DMS 273 (cell line): ENCODE data around the gene TEPSIN.

Experiments used
- DNase-seq: peaks from one replicate; lab custom pipeline; 2025; ENCODE audit not compliant: unreplicated experiment; lab: John Stamatoyannopoulos, UW

The TEPSIN gene

GRCh38 chr17:81271226-81271625, 32.4 kb upstream of the TEPSIN start:
- DNase-seq: no peak

DNA sequence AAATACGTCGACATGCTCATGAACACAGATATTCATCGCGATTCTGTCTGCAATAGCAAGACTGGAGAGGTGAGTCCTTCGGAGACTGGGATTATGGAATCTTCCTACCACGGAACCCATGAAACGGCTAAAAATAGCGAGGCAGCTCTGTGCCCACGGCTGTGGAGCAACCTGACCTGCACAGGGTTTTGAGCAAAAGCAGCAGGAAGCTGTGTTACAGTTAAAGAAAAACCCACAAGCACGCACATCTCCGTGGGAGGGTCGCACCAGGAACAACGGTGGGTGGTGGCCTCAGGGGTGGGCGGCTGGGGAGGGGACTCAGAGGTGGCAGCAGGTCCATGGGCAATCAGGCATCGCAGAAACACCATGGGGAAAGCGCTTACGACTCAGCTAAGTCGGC, 31.4 kb upstream of the TEPSIN start:
- no peak for DNase-seq

- no peak for DNase-seq
These were observed 28.7 kb upstream of the TEPSIN start for GRCh38 chr17:81267390-81268067.

- DNase-seq: no peak
These were observed 26.7 kb upstream of the TEPSIN start for GRCh38 chr17:81265576-81265975.

DNA sequence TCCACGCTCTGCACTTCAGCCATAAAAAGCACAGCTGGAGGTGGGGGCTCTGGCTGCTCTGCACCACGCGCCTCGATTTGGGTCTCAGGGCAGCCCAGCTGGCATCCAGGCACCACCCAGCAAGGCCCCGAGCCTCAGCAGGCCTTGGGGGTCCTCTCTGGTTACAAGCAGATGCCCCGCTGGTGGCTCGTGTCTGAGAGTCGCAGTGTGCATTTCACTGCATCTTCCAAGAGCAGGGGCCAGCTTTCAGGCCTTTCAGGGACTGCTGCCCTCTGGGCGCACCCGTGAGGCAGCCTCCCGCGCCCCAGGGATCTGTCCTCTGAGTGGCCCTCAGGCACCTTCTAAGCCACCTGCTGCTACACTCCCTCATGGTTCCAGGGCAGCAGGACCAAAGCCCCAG, 25.8 kb upstream of the TEPSIN start:
- no peak for DNase-seq

DNA sequence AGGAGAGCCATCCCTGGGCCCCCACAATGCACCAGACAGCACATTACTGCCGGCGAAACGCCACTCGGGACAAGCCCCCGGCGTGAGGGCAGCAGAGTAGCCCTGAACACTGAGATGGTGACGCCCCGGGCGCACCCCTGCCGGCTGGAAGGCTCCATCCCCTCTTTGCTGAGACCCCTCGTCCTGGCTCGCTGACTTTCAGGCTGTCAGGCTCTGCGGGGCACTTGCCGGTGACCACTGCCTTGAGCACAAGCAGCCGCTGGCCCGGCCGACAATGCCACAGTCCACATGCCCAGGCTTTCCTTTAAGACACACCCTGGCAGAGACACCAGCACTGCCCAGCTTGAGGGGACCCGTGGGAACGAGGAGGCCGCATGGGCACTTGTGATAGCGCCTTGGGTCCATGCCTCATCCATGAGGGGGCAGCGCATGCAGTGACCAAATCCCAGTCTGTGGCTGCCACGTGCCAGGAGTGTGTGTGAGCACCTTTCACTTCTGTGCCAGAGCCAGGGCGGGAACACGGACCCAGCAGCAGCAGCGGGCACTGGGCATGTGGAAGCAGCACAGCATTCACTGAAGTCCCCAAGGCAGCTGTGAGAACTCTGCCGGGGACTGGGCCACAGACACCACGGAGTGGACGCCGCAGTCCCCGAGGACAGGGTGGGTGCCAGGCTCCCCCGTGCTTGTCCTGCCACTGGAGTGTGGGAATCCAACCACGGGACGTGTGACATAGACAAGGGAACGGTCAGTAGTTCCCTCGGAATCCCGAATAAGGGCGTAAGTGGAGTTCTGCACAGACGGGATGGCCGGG, 24.7 kb upstream of the TEPSIN start:
- DNase-seq: no peak

GRCh38 chr17:81261582-81262336, 22.9 kb upstream of the TEPSIN start:
- DNase-seq: no peak

DNA sequence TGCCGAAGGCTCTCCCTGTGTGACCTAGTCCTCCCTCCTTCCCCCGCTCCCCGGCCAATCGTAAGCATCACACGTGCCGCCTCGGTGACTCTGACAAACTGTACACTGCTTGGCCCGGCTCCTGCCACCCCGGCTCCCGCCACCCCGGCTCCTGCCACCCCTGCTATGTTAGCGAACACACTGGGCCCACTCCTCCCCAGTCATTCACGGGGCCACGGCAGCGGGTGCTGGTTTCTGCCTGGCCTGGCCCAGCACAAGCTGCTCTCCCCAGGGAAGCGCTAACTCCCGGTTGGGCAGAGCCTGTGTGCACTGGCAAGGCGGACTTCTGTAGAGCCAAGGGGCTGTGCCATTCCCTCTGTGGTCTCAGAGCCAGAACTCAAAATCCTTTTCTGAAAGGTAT, 22.2 kb upstream of the TEPSIN start:
- no peak for DNase-seq

DNA sequence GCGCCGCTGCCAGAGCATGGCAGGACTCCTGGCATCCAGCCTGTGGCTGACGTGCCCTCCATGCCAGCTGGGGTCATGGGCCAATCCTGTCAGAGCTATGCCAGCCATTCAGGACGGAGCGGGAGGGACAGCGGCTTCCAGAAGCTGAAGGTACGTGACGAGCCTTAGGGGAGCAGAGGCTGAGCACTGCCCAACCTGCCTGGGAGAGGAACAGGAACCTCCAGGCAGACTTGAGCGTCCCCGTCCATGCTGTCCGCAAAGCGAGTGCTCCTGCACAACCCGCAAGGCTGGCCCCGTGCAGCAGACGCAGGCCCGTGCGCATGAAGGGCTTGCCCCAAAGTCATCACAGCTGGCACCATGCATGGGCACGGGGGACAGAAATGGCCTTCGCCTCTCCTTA, 21.8 kb upstream of the TEPSIN start:
- DNase-seq: no peak

- no peak for DNase-seq
These were observed 21.3 kb upstream of the TEPSIN start for GRCh38 chr17:81260171-81260570.

GRCh38 chr17:81259058-81259605, 20.3 kb upstream of the TEPSIN start:
- DNase-seq: no peak

DNA sequence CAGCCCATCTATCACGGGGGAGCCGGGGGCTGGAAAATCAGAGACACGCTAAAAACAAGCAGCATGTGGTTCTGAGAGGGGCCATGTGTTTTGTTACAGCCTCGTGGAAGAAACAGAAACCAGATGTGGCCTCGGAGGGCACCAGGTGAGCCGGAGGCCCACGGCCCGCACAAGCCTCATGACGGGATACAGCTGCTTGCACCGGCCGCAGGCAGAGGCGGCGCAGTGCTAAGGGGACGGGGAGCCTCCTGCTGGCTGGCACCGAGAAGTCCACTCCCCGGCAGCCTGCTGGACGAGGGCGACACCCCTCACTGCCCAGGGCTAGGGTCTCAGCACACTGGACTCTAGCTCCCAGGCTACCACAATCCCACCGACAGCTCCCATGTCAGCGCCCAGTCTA, 19.4 kb upstream of the TEPSIN start:
- no peak for DNase-seq

- no peak for DNase-seq
These were observed 18.7 kb upstream of the TEPSIN start for GRCh38 chr17:81257533-81257932.

DNA sequence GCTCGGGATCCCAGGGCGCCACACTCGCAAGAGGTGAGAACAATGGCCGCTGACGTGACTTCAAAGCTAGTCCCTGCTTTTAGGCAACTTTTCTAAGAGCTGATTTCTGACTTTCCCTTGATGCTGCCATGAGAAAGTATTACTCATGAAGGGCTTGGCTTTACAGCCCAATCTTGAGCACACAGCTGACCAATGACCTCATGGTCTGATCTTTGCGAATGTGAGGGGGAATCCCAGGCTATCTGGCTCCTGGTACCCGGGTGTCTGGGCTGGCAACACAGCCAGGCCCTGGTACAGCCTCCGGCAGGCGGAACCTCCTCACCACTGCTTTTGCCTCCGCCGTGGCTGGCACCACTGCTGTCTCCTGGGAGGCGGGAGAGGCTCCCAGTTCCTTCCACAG, 17.8 kb upstream of the TEPSIN start:
- DNase-seq: no peak

GRCh38 chr17:81254955-81255717, 16.3 kb upstream of the TEPSIN start:
- DNase-seq: peak; percentile 84

DNA sequence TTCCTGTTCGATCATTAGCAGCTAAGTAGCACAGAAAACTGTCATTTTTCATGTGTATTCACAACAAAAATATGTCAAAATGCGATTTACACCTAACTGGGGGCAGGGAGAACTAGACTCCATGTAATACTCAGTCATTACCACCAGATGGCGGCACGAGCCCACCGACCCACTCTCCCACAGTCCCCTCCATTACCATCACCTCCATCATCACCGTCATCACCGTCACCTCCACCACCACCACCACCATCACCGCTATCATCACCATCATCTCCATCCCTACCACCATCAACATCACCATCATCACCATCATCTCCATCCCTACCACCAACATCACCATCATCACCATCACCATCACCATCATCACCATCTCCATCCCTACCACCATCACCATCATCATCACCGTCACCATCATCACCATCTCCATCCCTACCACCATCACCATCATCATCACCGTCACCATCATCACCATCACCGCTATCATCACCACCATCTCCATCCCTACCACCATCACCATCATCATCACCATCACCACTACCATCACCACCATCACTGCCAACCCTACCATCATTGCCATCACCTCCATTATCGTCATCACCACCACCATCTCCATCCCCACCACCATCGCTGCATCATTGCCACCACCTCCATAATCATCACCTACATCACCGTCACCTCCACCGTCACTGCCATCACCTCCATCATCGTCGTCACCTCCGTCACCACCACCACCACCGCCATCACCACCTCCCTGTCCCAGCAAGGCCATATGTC, 14.7 kb upstream of the TEPSIN start:
- DNase-seq: peak; percentile 75

DNA sequence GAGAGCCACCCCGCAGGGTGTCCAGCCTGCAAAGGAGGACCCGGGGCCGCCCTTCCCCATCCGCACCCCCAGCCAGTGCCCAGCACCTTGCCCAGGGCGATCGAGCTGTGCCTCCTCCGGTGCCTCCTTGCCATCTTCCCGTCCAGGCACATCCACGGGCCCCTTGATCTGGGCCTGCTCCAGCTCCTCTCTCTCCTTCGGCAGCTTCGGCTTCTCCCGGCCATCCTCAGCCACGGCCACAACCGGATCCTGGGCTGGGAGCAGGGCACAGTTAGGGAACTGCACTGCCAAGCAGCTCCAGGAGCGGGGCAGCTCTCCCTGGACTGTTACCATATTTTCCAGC, 14.1 kb upstream of the TEPSIN start:
- DNase-seq: peak; percentile 75

- peak; percentile 96 for DNase-seq
These were observed 13.6 kb upstream of the TEPSIN start for GRCh38 chr17:81252326-81252986.

DNA sequence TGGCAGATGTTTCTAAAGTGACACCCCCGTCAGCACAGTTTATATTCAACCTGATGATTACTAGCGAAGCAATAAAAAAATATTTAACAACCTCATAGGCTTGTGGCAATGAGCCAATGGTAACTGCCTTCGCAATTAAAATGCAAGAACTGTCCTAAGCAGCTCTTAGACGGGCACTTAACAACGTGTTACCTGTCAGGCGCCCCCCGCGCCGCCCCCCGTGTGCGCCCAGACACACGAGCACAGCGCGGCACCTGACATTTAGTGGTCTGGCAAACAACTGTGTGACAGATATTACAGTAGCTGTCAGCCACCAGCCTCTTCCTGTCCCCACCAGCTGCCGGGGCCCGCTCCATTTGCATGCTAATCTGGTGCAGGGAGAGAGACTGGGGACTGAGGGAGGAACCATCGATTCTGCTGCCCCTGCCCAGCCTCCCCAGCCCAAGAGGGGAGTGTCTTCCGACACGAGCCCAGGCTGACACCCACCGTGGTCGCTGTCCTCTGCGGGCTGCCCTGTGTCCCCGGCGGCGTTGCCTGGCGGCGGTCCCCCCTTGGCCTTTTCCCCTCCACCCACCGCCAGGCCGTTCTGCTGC, 12.9 kb upstream of the TEPSIN start:
- DNase-seq: peak; percentile 96
